ENCODE data around the gene DIS3L2.

Gene DIS3L2

DNA sequence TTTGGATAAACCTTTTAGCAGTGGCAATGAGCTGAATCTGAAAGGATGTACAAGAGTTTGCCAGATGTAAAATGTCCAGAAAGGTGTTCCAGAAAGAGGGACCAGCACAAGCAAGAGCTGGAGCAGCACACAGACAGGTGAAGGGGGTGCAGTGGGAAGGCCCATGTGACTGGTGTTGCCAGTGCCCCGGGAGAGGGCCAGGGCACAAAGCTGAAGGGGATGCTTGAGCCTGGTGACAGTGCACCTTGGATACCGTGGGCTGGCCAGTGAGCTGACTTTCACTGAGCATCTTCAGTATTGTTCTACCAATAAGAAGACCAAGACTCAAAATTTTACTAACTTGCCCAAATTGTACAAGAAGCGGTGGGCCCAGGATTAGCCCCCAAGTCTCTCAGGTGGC lies 284.7 kb downstream of the DIS3L2 start:
- FAIRE-seq = no peak
- DNase-seq (ENCODE audit: insufficient read length, low spot score) = no peak

GRCh38 chr2:232249096-232249495 lies 287.6 kb downstream of the DIS3L2 start:
- DNase-seq (ENCODE audit: insufficient read length, low spot score) (no peak), FAIRE-seq (no peak)

GRCh38 chr2:232250246-232251175 lies 289.0 kb downstream of the DIS3L2 start:
- no peak for FAIRE-seq

DNA sequence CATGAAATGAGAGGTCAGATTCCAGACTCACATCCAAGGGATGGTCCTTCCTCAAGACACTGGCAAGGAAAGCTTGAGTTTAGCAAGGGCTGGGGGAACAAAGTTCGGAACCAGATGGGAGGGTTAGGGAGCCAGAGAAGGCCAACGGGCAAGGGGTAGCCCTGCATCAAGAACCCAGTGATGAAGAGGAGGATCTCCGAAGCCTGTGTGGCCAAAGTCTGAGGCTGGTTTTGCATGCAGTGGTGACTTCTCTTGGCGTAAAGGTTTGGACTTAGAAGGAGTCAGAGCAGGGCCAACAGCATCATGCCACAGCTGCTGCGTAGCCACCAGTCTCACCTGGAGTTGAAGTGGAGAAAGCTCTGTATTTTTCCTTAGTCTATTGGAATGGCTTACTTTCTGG lies 293.5 kb downstream of the DIS3L2 start:
- no peak for DNase-seq (ENCODE audit: insufficient read length, low spot score)
- no peak for FAIRE-seq

More at GRCh38 chr2:232250246-232251175, 289.0 kb downstream of the DIS3L2 start:
- no peak for DNase-seq (ENCODE audit: insufficient read length, low spot score)

DNA sequence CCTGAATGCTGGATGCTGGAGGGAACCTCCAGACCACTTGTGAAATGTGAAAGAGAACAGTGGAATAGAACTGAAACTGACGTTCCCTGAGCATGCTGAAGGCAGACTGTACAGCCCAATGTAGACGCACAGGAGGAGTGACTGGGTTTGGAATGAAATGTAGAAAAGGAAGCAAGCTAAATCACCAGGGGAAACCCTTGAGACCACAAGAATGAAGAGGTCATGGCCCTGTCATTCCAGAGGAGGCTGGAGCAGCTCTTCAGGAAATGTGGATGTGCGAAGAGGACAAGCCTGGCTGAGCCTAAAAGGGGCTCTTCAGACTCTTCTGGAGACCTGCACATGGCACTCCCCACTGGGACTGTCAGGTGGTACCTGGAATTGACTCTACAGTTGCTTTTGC lies 298.6 kb downstream of the DIS3L2 start:
- no peak for FAIRE-seq

GRCh38 chr2:232261776-232262175 lies 300.3 kb downstream of the DIS3L2 start:
- FAIRE-seq = no peak
- no peak for DNase-seq (ENCODE audit: insufficient read length, low spot score)

More for the DNA sequence above, 298.6 kb downstream of the DIS3L2 start:
- no peak for DNase-seq (ENCODE audit: insufficient read length, low spot score)

GRCh38 chr2:232263295-232263694 lies 301.8 kb downstream of the DIS3L2 start:
- DNase-seq (ENCODE audit: insufficient read length, low spot score) (no peak), FAIRE-seq (no peak)

GRCh38 chr2:232264081-232264480 lies 302.6 kb downstream of the DIS3L2 start:
- DNase-seq (ENCODE audit: insufficient read length, low spot score) = no peak
- FAIRE-seq = no peak

DNA sequence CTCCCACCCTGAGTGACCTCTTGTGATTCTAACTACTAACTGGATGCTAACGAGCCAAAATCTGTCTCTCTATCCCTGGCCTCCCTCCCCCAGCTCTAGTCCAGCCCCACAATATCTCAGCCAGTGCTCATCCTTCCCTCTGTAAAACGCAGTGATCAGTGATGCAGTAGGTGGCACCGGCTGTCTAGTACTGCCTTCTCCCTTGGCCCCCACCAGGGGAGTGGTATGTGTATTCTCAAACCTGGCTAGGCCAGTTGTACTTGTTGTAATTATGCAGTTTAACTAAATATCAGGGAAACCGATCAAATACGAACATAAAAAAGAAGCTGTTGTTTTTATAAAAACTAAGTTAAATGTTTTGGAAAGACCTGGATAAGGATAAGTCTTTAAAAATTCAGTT lies 303.8 kb downstream of the DIS3L2 start:
- DNase-seq (ENCODE audit: insufficient read length, low spot score) = no peak
- no peak for FAIRE-seq

DNA sequence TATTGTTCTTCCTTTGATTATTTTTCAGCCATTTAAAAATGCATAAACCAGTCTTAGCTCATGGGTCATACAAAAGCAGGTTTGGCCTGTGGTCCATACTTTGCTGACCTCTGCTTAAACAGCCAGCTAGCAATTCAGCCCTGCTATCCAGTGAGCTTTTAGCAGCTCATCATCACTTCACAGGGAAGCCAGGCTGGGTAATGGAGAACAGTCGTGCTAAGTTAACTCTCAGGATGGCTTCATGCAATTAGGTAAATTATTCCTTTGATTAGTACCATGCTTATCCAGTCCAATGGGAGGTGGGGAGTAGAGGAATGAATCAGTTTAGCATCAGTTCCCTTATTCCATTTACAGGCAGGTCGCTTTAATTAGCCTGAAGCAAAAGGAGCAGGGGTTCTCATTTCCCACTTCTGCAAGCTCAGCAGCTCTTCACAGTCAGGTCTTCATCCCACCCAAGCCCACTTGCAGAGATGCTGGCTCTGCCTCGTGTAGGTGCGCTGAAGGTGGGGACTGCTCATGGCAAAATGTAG lies 307.2 kb downstream of the DIS3L2 start:
- no peak for DNase-seq (ENCODE audit: insufficient read length, low spot score)
- no peak for FAIRE-seq

GRCh38 chr2:232269867-232270266 lies 308.4 kb downstream of the DIS3L2 start:
- no peak for FAIRE-seq
- DNase-seq (ENCODE audit: insufficient read length, low spot score) = no peak

DNA sequence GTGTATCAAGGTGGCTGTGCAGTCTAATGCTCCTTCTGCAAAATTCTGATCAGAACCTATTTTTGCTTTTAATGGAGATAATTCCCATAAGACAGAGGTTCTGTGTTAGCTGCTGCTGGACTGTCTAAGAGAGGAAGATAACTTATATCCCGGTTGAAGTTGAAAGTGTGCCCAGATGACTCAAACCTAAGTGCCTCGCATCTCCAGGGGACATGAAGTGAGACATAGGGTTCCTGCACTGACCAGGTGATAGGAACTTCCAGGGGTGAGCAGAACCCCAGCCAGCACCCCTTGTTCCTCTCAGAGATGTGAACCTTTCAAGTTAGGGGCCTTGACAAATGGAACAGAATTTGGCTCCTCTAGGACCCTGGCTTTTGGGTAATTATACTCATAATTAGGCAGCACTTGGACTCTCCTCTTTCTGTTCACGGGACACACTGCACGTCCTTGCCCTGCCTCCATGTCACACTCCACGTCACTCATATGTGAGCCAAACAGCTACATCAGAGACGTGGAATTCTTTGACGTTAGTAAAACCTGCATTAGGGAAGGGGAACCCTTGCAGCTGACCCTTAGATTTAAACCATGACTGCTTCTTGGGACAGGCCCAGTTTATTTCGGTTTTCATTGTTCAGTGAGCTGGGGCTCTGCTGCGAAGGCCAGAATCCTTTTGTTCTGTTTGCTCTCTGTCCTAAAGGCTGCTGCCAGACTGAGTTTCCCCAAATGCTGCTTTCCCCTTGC lies 312.6 kb downstream of the DIS3L2 start:
- FAIRE-seq = no peak
- DNase-seq (ENCODE audit: insufficient read length, low spot score) = no peak

DNA sequence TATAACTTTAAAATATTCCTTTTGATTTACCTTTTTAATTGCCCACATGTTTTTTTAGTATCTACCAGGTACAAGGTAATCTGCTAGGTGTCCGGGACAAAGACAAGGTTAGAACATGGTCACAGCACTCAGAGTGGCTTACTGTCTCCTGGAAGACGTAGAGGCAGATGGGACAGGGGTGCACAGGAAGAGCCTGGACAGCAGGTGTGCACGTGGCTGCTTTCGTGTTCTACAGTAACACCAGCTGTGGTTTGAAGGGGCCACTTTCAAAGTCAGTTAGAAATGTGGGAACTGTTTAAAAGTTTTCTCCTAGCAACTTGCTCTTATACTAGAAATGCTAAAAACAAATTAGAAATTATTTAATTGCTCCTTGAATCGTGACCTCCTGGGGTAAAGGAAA lies 314.2 kb downstream of the DIS3L2 start:
- DNase-seq (ENCODE audit: insufficient read length, low spot score) (no peak), FAIRE-seq (no peak)

- no peak for DNase-seq (ENCODE audit: insufficient read length, low spot score)
- no peak for FAIRE-seq
Observed at GRCh38 chr2:232276084-232276732, 314.7 kb downstream of the DIS3L2 start.

DNA sequence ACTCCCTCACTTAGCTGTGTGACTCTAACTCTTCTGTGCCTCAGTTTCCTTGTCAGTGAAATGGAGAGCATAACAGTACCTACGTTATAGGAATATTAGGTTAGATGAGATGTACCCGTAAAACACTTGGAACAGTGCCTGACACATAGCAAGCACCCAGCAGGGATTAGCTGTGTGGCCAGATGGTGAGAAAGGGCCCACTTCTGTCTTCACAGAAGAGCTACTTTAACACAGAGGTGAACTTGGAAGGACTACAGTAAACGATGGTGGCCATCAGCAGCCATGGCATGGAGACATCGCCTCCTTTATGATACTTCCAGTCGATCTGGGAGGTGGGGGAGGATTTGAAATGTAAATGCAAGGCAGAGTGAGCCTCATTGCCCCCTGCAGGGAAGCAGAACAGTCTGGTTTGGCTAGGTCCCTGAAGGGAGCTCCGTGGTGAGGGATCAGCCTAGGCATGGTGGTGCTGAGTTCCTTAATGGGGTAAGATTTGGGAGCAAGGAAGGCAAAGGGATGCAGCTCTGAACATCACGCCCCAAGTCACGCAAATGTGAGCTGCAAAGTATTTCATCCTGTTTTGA lies 315.3 kb downstream of the DIS3L2 start:
- FAIRE-seq = no peak
- DNase-seq (ENCODE audit: insufficient read length, low spot score) = no peak

- FAIRE-seq (no peak), DNase-seq (ENCODE audit: insufficient read length, low spot score) (no peak)
Observed at GRCh38 chr2:232278534-232278933, 317.0 kb downstream of the DIS3L2 start.

GRCh38 chr2:232280341-232280740 lies 318.8 kb downstream of the DIS3L2 start:
- DNase-seq (ENCODE audit: insufficient read length, low spot score) (no peak), FAIRE-seq (no peak)

DNA sequence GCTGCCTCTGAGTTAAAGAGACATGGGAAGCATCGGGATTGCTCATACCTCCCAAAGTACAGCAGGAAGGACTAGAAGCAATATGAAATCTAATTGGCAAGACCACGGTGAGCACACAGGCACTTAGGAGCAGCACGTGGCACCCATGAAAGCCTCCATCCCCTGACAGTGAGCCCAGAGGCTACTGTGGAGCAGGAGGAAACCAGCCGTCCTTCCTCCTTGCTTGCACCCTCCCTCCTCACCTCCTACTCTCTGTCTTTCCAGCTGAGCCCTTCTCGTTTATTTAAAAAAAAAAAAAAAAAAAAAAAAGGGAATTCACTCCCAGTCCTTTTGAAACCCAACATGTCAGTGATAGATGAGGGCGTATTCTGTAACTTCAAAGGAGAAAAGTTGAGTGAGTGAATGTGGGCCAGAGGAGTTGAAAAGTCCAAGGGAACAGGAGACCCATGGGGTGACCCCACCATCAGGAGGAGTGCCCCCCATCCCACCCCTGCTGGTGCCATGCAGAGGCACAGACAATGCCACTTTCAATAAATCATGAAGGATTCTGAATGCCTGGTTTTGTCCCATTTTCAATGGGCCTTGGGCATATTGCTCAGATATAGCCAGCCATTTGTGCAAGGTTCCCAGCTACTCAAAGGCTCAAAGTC lies 320.5 kb downstream of the DIS3L2 start:
- FAIRE-seq = no peak
- DNase-seq (ENCODE audit: insufficient read length, low spot score) = no peak

DNA sequence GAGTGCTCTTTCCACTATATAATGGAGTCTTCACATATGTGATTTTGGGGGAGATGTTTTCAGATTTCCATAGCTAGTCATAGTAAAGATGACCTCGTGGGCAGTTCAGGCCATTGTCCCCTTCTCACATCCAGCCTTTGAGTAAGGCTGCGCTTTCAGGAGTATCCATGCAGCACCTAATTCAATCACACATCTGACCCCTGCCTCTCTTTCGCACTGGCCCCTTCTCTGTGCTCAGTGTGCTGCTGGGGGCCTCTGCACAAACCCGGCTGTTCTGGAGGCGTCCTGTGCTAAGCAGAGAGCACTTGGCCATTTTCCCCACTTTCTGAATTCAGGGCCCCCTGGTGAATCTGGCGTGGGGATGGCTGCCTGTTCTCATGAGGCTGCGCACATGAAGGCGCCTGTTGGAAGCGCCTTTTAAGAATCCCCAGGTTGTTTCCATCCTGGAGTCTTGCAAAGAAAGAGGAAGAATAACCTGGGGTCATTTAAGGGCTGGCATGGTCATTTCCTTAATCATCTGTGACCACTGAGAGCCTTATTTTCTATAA lies 321.1 kb downstream of the DIS3L2 start:
- no peak for FAIRE-seq
- no peak for DNase-seq (ENCODE audit: insufficient read length, low spot score)
